Effector memory CD8-positive, alpha-beta T cell (primary cell): ENCODE measurements around the gene ERMAP.

Source experiments
- ATAC-seq: fragments of 150-1000 bp; cut with Tn5 transposase; replicated peaks from 2 replicates; pipeline ENCODE4 v1.10.0; 2021; ENCODE audit warnings: mild to moderate bottlenecking, moderate library complexity
- DNase-seq, 3 experiments: peaks; one replicate each; pipeline ENCODE4 v3.0.0; 2021
- H3K27ac Mint-ChIP-seq, 2 donors: one replicate each; pipeline ENCODE4 v1.8.0; 2022; ENCODE audit warnings: mild to moderate bottlenecking in 2 of 2, mixed read lengths in 2 of 2, moderate library complexity in 2 of 2
- H3K27me3 Mint-ChIP-seq, 2 donors: one replicate each; pipeline ENCODE4 v1.8.0; 2022; ENCODE audit warnings: mixed read lengths in 2 of 2
- H3K36me3 Mint-ChIP-seq: one replicate; pipeline ENCODE4 v1.8.0; 2022; ENCODE audit warnings: mild to moderate bottlenecking, moderate library complexity, mixed read lengths; ENCODE audit not compliant: insufficient read depth
- H3K4me1 Mint-ChIP-seq, 2 donors: one replicate each; pipeline ENCODE4 v1.8.0; 2022; ENCODE audit warnings: low read depth in 2 of 2, mixed read lengths in 2 of 2
- H3K4me3 Mint-ChIP-seq, 2 donors: one replicate each; pipeline ENCODE4 v1.8.0; 2022; ENCODE audit warnings: mild to moderate bottlenecking in 2 of 2, mixed read lengths in 2 of 2, moderate library complexity in 2 of 2
- H3K9me3 Mint-ChIP-seq, 2 donors: one replicate each; pipeline ENCODE4 v1.8.0; 2022; ENCODE audit warnings: mixed read lengths in 2 of 2

ERMAP gene

DNA sequence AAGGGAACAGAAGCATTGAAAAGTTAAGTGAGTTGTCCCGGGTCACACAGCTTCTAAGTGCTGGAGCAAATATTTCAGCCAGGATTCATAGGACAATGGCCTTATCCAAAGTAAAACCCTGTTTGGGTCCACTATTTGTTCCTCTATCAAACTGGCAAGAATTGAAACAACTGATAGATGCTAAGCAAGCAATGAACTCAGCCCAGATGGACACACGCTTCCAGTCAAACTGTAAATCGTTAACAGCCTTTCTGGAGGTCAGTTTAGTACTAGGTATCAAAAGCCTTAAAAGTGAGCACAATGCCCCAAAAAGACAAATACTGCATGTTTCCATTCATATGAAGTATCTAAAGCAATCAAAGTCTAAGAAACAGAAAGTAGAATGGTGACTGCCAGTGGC is 1.1 kb downstream of the ERMAP start:
- no peaks in the 10 kb centered on the region for H3K27me3 Mint-ChIP-seq
- H3K36me3 Mint-ChIP-seq = no peaks in the 10 kb centered on the region
- no peaks in the 10 kb centered on the region for H3K9me3 Mint-ChIP-seq
- DNase-seq = no peak
- H3K4me1 Mint-ChIP-seq = peaks cover 12 to 24% of the 10 kb centered on the region in 2 donors
- no peak overlapping the region for H3K27ac Mint-ChIP-seq
- ATAC-seq = no peak
- H3K4me3 Mint-ChIP-seq = peak overlapping the region in 1 of 2 donors; percentile 76

DNA sequence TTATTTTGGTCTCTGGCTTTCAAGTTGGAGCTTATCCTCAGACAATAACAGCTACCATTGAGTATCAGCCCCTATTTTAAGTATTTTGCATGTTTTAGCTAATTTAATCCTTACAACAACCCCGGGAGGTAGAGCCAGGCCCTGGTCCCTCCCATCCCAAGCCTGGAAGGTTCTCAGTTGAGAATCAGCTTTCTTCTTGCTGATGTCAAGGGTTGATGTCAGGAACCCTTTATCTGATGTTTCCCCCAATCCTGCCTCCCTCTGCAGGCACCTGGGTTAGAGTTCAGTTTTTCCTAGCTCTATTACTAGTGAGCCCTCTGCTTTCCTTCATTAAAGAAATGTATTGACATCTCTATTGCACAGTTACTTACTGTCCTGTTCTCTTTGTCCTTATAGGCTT is 3.9 kb downstream of the ERMAP start:
- Mint-ChIP-seq H3K4me3 (no peak overlapping the region), H3K27me3 (no peaks in the 10 kb centered on the region), H3K9me3 (no peaks in the 10 kb centered on the region), H3K27ac (no peak overlapping the region), H3K36me3 (no peaks in the 10 kb centered on the region), H3K4me1 (peaks cover 12 to 24% of the 10 kb centered on the region in 2 donors)
- ATAC-seq = no peak
- DNase-seq = no peak

DNA sequence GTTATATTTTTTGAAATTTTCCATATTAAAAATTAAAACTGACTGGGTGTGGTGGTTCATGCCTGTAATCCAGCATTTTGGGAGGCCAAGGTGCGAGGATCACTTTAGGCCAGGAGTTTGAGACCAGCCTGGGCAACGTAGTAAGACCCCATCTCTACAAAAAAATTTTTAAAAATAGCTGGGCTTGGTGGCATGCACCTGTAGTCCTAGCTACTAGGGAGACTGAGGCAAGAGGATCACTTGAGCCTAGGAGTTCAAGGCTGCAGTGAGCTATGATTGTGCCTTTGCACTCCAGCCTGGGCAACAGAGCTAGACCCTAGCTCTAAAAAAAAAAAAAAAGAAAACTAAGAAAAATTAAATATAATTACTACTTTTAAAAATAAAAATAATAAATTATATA is 4.8 kb downstream of the ERMAP start:
- ATAC-seq (no peak), DNase-seq (no peak)
- Mint-ChIP-seq H3K4me3 (no peak overlapping the region), H3K9me3 (no peaks in the 10 kb centered on the region), H3K27ac (no peak overlapping the region), H3K36me3 (no peaks in the 10 kb centered on the region), H3K4me1 (peaks cover 4 to 15% of the 10 kb centered on the region in 2 donors), H3K27me3 (no peaks in the 10 kb centered on the region)

DNA sequence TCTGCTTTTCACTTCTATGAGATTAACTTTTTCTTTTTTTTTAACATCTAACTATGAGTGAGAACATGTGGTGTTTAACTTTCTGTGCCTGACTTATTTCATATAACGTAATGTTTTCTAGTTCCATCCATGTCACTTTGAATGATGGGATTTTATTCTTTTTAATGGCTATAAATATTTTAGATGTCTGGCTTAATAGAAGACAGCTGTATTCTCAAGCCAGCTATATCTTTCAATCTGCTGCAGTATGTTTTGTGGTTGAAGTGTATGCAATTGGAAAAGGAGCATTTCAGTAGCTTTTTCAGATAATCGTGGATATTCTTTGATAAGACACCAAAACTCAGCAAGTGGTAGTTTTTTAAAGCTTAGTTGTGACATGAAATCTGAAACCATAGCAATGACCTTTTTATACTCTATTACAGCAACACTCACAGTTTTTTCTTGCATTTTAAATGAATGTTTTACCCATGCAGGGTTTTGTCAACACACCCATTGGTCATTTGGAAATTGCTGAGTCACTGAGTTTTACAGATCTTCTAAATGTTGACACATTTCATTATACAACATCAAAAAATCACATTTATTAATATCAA is 6.0 kb downstream of the ERMAP start:
- DNase-seq = no peak
- Mint-ChIP-seq H3K27ac (no peak overlapping the region), H3K36me3 (no peaks in the 10 kb centered on the region), H3K4me3 (no peak overlapping the region), H3K9me3 (no peaks in the 10 kb centered on the region), H3K27me3 (no peaks in the 10 kb centered on the region), H3K4me1 (peaks cover 2 to 8% of the 10 kb centered on the region in 2 donors)
- ATAC-seq = no peak

DNA sequence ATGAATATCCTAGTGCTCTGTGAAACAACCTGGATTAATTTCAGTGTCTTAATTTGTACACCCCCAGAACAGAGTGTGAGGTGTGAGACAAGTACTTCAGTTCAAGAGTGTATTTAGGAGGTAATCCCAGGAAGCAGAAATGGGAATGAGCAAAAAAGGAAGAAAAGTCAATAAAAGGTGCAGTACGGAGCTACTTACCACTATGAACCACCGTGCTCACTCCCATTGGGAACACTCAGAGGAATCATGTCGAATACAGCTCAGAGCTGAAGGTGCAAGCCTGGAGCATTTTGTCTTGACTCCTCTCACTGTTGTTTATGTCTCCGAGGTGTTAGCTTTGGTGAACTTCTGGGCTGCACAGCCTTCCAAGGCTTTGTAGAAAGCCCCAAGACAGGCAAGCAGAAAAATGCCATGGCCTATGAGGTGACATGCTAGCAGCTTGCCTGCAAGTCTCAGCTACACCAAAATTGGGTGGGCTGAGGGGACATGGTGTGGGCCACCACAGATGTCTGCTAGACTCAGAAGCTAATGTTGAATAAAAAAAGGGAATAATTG is 7.6 kb downstream of the ERMAP start:
- ATAC-seq (no peak), DNase-seq (no peak)
- Mint-ChIP-seq H3K27ac (no peak overlapping the region), H3K36me3 (no peaks in the 10 kb centered on the region), H3K27me3 (no peaks in the 10 kb centered on the region), H3K4me1 (no peaks in the 10 kb centered on the region), H3K9me3 (no peaks in the 10 kb centered on the region), H3K4me3 (no peak overlapping the region)

DNA sequence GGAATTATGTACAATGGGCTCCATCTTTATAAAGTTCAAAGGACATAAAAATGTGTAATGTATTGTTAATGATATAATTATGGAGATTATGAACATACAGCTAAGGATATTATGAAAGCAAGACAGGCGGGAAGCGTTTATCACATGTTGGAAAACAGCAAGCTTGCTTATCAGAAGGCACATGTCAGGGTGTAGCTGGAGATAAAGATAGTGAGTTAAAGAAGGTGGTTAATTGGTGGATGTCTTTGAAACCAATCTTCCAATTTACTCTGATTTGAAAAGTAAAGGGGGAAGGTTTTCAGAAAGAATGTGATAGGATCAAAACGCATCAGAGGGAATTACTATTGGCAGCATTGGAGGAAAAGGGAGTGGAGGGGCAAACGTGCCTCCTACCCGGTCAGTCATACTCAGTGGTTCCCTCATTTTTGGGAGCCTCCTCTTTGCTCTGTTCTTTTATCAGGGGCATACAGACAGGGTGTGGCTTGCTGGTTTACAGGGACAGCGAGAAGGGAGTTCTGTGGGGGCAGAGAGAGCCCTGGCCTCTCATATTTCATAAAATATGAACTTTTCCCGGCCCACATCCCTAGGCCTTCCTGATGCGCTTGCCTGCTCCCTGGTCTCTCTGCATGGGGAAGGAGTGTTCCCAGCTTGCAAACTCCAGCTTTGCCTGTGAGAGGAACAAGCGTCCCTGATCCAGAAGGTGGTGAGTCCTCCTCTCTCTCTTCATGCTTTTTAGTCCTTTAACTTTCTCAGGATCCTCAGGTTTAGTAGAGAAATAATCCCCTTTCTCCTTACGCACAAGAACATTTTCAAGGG is 8.3 kb downstream of the ERMAP start:
- Mint-ChIP-seq H3K27ac (no peak overlapping the region), H3K27me3 (no peaks in the 10 kb centered on the region), H3K9me3 (no peaks in the 10 kb centered on the region), H3K4me3 (no peak overlapping the region), H3K36me3 (no peaks in the 10 kb centered on the region), H3K4me1 (no peaks in the 10 kb centered on the region)
- ATAC-seq (no peak), DNase-seq (no peak)

DNA sequence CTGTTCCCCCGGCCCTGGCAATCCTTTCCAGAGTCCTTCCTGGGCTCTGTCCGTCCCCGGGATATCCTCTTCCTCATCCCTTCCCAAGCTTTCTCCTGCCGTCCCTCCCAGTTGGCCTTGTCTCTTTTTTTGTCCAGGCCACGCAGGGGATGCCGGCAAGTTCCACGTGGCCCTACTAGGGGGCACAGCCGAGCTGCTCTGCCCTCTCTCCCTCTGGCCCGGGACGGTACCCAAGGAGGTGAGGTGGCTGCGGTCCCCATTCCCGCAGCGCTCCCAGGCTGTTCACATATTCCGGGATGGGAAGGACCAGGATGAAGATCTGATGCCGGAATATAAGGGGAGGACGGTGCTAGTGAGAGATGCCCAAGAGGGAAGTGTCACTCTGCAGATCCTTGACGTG is 13.7 kb downstream of the ERMAP start:
- Mint-ChIP-seq H3K27me3 (no peaks in the 10 kb centered on the region), H3K27ac (no peak overlapping the region), H3K36me3 (no peaks in the 10 kb centered on the region), H3K9me3 (no peaks in the 10 kb centered on the region), H3K4me3 (no peak overlapping the region), H3K4me1 (no peaks in the 10 kb centered on the region)
- DNase-seq = no peak
- no peak for ATAC-seq

DNA sequence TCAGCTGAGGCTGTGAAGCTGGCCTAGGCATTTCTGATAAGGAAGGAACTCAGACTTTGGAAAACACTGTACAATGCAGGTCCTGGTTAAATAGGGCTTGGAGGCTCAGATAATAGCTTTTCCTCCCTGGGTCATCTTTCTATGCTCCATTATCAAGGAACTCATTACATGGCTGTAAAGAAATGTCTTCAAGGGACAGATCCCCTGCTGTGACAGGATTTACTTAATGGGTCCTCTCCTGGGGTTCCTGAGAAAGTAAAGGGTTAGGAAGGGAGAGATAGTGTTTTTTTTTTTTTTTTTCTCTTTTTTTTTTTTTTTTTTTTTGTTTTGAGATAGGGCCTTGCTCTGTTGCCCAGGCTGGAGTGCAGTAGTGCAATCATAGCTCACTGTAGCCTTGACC is 14.4 kb downstream of the ERMAP start:
- no peak for ATAC-seq
- H3K9me3 Mint-ChIP-seq = no peaks in the 10 kb centered on the region
- no peaks in the 10 kb centered on the region for H3K36me3 Mint-ChIP-seq
- H3K4me3 Mint-ChIP-seq = no peak overlapping the region
- H3K27ac Mint-ChIP-seq = no peak overlapping the region
- no peaks in the 10 kb centered on the region for H3K27me3 Mint-ChIP-seq
- H3K4me1 Mint-ChIP-seq = no peaks in the 10 kb centered on the region
- DNase-seq = no peak

DNA sequence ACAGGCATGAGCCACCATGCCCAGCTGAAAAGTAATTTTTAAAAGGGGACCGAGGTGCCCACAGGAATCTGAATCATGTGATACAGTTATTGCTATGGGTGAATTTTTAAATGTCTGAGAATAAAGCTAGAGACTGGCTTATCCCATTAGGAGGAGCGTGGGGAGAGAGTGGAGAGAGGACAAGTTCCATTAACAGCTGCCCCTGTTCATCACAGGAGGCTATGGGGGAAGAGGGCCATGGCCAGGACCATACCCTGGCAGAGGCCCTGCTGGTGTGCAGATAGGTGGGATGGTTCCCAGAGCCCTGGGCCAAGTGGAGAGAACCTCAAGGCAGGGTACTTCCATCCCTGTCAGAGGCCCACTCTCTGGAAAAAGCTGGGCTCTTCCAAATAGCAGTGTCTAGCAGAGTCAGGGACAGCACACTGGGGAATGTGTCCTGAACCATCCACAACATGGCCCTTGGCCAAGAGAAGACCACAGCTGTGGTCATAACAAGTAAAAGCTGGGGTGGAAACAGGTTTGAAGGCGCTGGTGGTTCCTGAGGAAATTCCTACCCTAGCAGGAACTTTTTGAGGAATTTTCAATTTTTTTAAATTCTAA is 15.8 kb downstream of the ERMAP start:
- H3K4me1 Mint-ChIP-seq = no peaks in the 10 kb centered on the region
- no peaks in the 10 kb centered on the region for H3K27me3 Mint-ChIP-seq
- ATAC-seq (no peak), DNase-seq (no peak)
- H3K9me3 Mint-ChIP-seq = no peaks in the 10 kb centered on the region
- no peak overlapping the region for H3K4me3 Mint-ChIP-seq
- H3K36me3 Mint-ChIP-seq = no peaks in the 10 kb centered on the region
- no peak overlapping the region for H3K27ac Mint-ChIP-seq

DNA sequence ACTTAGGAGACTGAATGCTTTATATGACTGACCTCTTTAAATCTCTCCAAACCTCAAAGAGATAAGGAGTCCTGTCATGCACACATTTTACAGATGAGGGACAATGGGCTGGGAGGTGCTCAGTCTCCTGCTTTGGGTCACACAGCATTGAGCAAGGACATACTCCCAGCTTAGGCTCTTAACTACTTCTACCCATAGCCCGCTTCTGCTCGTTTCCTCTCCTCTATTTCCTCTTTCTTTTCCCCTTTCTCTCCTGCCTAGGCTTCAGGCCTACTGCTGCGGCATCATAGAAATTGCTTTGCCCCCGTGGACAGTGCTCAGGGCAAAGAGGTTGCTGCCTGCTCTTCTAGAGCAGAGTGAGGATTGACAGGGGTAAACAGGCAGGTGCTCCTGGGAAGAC is 17.1 kb downstream of the ERMAP start:
- Mint-ChIP-seq H3K27ac (no peak overlapping the region), H3K36me3 (no peaks in the 10 kb centered on the region)

DNA sequence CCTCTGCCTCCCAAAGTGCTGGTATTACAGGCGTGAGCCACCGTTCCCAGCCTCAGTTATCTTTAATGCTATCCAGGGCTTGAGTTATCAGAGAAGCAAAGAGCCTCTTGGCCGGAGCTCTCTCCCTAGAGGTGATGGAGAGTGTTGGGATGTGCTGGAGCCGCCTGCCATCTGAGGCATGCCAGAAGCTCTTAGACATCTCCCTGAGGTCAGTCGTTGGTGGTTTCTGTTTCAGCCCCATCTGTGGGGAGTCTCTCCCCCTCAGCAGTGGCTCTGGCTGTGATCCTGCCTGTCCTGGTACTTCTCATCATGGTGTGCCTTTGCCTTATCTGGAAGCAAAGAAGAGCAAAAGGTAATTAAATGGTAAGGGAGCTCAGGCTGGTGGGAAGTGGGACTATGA is 17.9 kb downstream of the ERMAP start:
- Mint-ChIP-seq H3K36me3 (no peaks in the 10 kb centered on the region), H3K9me3 (no peaks in the 10 kb centered on the region), H3K27me3 (no peaks in the 10 kb centered on the region), H3K4me1 (no peaks in the 10 kb centered on the region), H3K27ac (no peak overlapping the region), H3K4me3 (no peak overlapping the region)
- ATAC-seq (no peak), DNase-seq (no peak)

More for the DNA sequence above, 17.1 kb downstream of the ERMAP start:
- ATAC-seq (no peak), DNase-seq (no peak)
- Mint-ChIP-seq H3K4me1 (no peaks in the 10 kb centered on the region), H3K9me3 (no peaks in the 10 kb centered on the region), H3K4me3 (no peak overlapping the region), H3K27me3 (no peaks in the 10 kb centered on the region)

DNA sequence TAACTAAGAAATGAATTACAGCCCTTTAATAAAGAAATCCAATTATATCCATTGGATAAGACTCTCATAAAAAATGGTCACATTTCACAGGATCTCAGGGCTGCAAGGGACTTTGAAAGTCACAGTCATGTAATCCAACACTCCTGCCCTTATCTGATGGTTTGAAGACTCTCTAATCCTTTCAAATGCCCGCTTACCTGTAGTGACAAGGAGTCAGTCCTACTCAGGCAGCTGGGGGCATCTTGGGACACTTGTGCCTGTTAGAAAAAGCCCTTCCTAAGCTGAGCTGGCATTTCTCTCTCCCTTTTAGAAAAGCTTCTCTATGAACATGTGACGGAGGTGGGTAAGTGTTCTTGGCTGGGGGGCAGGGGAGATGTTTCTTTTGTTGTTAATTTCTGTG is 18.5 kb downstream of the ERMAP start:
- Mint-ChIP-seq H3K9me3 (no peaks in the 10 kb centered on the region), H3K4me1 (no peaks in the 10 kb centered on the region), H3K4me3 (no peak overlapping the region), H3K27ac (no peak overlapping the region), H3K36me3 (no peaks in the 10 kb centered on the region), H3K27me3 (no peaks in the 10 kb centered on the region)
- DNase-seq (no peak), ATAC-seq (no peak)

DNA sequence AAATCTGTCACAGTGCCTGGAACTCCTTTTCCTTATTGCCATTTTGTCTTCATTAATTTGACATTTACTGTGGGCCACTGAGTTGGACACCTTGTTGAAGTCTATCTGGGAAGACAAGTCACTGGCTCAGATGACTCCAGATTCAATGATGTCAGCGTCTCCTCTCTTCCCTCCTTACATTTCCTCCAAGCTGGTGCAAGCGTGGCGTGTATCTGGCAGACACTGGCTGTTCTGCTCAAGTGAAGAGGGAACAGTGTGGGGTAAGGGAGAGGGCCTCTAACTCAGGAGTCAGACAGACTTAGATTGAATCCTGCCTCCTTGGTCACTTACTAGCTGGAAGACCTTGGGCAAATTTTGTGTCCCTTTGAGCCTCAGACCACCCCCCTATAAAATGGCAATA is 20.8 kb downstream of the ERMAP start:
- H3K4me3 Mint-ChIP-seq = no peak overlapping the region
- H3K4me1 Mint-ChIP-seq = no peaks in the 10 kb centered on the region
- H3K27me3 Mint-ChIP-seq = no peaks in the 10 kb centered on the region
- no peak overlapping the region for H3K27ac Mint-ChIP-seq
- no peaks in the 10 kb centered on the region for H3K9me3 Mint-ChIP-seq
- H3K36me3 Mint-ChIP-seq = no peaks in the 10 kb centered on the region
- DNase-seq (no peak), ATAC-seq (no peak)
